NCI-H146 (cell line): ENCODE measurements around the gene UBAC2.

Experiments used
- DNase-seq: peaks from one replicate; lab custom pipeline; 2025; lab: John Stamatoyannopoulos, UW

UBAC2 gene

GRCh38 chr13:99359528-99359927 lies 158.9 kb downstream of the UBAC2 start:
- DNase-seq: no peak

- DNase-seq: no peak
Measured at GRCh38 chr13:99360696-99361095, 160.0 kb downstream of the UBAC2 start.

- DNase-seq: no peak
Measured at GRCh38 chr13:99361197-99361596, 160.5 kb downstream of the UBAC2 start.

GRCh38 chr13:99362362-99362761 lies 161.7 kb downstream of the UBAC2 start:
- DNase-seq: no peak

- DNase-seq: no peak
Measured at GRCh38 chr13:99363391-99363790, 162.7 kb downstream of the UBAC2 start.

- DNase-seq: no peak
Measured at GRCh38 chr13:99363949-99364348, 163.3 kb downstream of the UBAC2 start.

- no peak for DNase-seq
Measured at GRCh38 chr13:99366075-99366987, 165.7 kb downstream of the UBAC2 start.

- no peak for DNase-seq
Measured at GRCh38 chr13:99367106-99367616, 166.5 kb downstream of the UBAC2 start.

GRCh38 chr13:99367663-99368448 lies 167.2 kb downstream of the UBAC2 start:
- no peak for DNase-seq

GRCh38 chr13:99370481-99371275 lies 170.0 kb downstream of the UBAC2 start:
- DNase-seq: no peak

GRCh38 chr13:99371956-99372355 lies 171.3 kb downstream of the UBAC2 start:
- no peak for DNase-seq

- no peak for DNase-seq
Measured at GRCh38 chr13:99373436-99373835, 172.8 kb downstream of the UBAC2 start.

- no peak for DNase-seq
Measured at GRCh38 chr13:99374169-99374991, 173.7 kb downstream of the UBAC2 start.

GRCh38 chr13:99374994-99375737 lies 174.5 kb downstream of the UBAC2 start:
- DNase-seq: no peak

GRCh38 chr13:99375738-99376080 lies 175.1 kb downstream of the UBAC2 start:
- DNase-seq: no peak

- no peak for DNase-seq
Measured at GRCh38 chr13:99376132-99376531, 175.5 kb downstream of the UBAC2 start.

GRCh38 chr13:99376924-99377323 lies 176.3 kb downstream of the UBAC2 start:
- DNase-seq: no peak

- no peak for DNase-seq
Measured at GRCh38 chr13:99377641-99378040, 177.0 kb downstream of the UBAC2 start.

- no peak for DNase-seq
Measured at GRCh38 chr13:99378985-99379733, 178.5 kb downstream of the UBAC2 start.
